NCI-H146 (cell line): ENCODE data around the gene AHRR.

Experiments used
- DNase-seq: peaks from one replicate; lab custom pipeline; 2025; lab: John Stamatoyannopoulos, UW

Gene AHRR

GRCh38 chr5:429453-430188 is 108.1 kb downstream of the AHRR start:
- no peak for DNase-seq

- DNase-seq: no peak
These were observed 108.9 kb downstream of the AHRR start for GRCh38 chr5:430214-430925.

GRCh38 chr5:431001-431710 is 109.6 kb downstream of the AHRR start:
- DNase-seq: peak; percentile 71

- no peak for DNase-seq
These were observed 110.2 kb downstream of the AHRR start for GRCh38 chr5:431711-432050.

GRCh38 chr5:432201-432927 is 110.8 kb downstream of the AHRR start:
- DNase-seq: no peak

- no peak for DNase-seq
These were observed 111.6 kb downstream of the AHRR start for GRCh38 chr5:432928-433791.

- no peak for DNase-seq
These were observed 112.3 kb downstream of the AHRR start for GRCh38 chr5:433836-434235.

- DNase-seq: no peak
These were observed 113.1 kb downstream of the AHRR start for GRCh38 chr5:434443-435146.

- no peak for DNase-seq
These were observed 113.8 kb downstream of the AHRR start for GRCh38 chr5:435156-435790.

- DNase-seq: no peak
These were observed 114.6 kb downstream of the AHRR start for GRCh38 chr5:435961-436640.

- DNase-seq: no peak
These were observed 115.1 kb downstream of the AHRR start for GRCh38 chr5:436641-436975.

- no peak for DNase-seq
These were observed 115.8 kb downstream of the AHRR start for GRCh38 chr5:437281-437771.

GRCh38 chr5:438481-438981 is 117.0 kb downstream of the AHRR start:
- no peak for DNase-seq

GRCh38 chr5:439181-439580 is 117.7 kb downstream of the AHRR start:
- DNase-seq: no peak

GRCh38 chr5:439636-440035 is 118.1 kb downstream of the AHRR start:
- no peak for DNase-seq

- DNase-seq: no peak
These were observed 119.1 kb downstream of the AHRR start for GRCh38 chr5:440401-441201.

GRCh38 chr5:441996-442334 is 120.5 kb downstream of the AHRR start:
- no peak for DNase-seq

- peak; percentile 75 for DNase-seq
These were observed 121.1 kb downstream of the AHRR start, which contains the start of gene EXOC3 for GRCh38 chr5:442335-443238. Gene EXOC3, plus strand, starts transcription at chr5:443176. Its CDS starts 3,030 bp downstream, at chr5:446206.
